GM18502 (cell line): ENCODE data around the gene R3HCC1L.

Experiments used
- ATAC-seq: cut with Tn5 transposase; IDR thresholded peaks from one replicate; pipeline ENCODE4 v1.9.1; 2021; ENCODE audit warnings: mild to moderate bottlenecking; ENCODE audit not compliant: unreplicated experiment, poor library complexity

R3HCC1L gene

DNA sequence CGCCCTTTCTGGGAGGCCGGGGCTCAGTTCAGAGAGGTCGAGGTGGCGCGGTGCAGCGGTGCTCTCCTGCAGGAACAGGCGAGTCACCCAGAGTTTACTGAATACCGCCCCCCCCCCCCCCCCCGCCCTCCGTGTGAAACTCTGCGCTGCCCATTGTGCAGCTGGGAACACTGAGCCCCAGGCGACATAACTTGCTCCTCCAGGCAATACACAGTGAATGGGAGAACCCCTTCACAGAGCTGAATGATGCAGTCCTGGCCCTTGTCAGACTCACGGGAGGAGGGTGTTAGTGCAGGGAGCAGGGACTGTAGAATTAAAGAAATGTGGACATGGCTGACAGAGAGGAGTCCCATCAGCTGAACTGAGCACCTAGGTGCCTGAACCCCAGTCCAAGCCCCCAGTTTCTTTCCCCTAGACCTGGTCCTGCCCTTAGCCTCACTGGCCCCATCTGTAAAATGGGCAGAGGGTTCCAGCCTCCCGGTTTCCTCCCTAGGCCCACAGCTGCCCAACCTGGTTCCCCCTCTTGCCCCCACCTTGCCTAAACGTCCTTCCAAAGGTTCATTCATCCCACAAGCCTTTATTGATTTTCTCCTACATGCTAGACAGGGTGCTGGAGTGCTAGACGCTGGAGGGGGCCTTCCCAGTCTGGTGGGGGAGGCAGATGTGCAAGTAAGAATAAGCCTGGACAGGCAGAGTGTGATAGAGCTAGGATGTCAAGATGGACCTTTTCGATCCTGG, 134.4 kb downstream of the R3HCC1L start:
- no peak for ATAC-seq

DNA sequence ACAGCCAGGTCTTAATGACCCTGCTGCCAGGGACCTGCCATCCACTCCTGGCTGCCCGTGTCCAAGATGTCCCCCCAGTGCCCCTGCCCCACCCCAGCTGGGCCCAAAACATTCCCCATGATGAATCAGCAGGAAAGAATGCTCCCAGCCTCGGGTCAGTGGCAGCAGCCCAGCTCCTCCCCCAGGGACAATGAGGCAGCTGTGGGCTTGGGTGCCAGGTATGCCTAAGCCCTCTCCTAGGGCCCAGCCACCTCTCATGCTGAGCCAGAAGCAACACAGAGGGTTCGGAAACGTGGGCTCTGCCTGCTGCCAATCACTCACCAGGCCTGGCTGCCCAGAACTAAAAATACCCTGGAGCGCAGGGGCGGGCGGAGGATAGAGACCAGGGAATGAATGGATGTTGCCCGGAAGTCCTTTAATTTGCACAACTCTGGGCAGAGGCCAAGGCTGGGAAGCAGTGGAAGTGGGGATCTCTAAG, 135.0 kb downstream of the R3HCC1L start:
- no peak for ATAC-seq

GRCh38 chr10:98270073-98270740, 135.8 kb downstream of the R3HCC1L start:
- ATAC-seq = no peak

DNA sequence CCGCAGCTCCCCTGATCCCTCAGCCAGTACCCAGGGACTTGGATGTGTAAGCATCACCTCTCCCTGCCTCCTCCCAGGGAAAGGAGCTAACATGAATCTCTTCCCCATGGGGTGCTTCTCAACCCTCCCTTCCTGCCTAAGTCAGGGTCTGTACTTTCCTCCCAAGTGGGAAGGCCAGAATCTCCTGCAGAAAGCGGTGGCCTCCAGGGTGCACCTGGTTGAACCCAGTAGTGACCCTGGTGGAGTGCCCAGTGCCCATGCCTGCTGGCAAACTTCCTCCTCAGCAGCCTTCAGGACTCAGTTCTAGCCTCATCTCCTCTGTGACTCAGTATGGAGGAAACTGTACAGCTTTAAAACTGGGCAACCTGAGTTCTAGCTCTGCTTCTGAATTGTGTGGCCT, 136.3 kb downstream of the R3HCC1L start:
- no peak for ATAC-seq

GRCh38 chr10:98272245-98272644, 137.8 kb downstream of the R3HCC1L start:
- no peak for ATAC-seq

GRCh38 chr10:98272656-98273055, 138.2 kb downstream of the R3HCC1L start:
- ATAC-seq = no peak

DNA sequence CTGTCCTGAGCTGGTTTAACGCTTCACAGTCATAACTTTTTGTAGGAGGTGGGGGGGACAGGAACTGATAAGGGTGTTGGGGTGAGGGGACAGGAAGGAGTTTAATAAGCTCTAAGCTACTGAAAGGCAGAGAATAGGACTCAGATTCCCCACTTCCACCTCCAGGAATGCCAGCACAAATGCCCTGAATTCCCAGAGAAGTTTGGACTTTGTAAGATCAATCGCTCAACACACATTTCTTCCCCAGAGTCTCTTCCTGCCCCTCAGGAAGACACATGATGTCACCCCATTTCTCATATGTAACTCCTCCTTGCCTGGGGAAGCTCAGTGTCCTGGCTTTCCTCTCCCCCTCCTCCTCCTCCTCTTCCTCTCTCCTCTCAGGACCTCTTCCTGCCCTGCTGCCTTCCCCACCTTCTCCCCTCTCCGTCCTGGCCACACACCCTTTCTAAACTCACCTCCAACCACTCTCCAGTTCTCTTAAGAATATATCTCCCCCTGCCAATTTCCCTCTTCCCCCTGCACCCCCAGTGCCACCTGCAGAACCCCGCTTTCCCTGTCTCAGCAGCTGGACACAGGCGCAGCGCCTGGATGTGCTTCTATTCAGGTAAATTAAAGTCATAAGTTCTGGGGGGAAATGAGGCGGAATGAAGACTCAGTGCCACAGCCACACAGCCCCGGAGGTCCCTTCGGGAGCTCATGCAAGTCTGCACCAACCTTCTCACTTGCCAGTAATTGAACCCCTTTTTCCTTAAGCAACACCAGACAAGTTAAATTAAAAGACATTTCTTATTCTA, 138.8 kb downstream of the R3HCC1L start:
- ATAC-seq = no peak

DNA sequence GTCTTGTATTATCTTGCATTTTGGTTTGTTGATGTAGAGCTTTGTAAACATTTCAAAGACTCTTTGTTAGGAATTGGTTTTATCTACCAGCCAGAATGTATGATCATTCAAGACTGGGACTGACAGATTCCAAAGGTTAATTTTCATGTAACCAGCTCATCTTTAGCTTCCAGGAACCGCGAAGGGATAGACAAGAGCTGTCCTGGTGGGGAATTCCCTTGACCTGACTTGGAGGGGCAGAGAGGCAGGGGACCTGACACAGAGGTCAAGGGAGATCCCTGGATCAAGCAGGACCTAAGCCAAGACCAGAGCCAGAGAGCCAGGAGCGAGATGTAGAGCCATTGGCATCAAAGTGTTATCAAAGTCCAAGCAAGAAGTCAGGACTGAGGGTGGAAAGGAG, 140.1 kb downstream of the R3HCC1L start:
- ATAC-seq = no peak

- ATAC-seq = no peak
These were observed 141.9 kb downstream of the R3HCC1L start for GRCh38 chr10:98276311-98276710.

- ATAC-seq = no peak
These were observed 151.0 kb downstream of the R3HCC1L start for GRCh38 chr10:98285416-98285815.

DNA sequence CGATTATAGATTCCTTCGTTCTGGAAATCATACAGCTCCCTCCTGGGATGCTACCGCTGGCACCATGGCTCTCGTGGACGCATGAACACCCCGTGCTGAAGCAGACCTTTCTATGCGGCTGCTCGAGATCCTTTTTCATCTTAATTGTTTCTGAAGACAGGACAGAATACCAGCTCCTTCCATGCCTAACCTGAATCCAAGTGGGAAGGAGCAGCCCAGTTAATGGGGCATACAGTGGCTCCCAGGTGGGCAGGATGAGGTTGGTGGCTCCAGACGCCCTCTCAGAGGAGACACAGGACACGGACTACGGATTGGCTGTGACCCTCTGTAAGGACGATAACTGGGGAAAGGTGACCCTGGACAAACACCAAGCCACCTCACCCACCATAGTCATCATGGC, 152.0 kb downstream of the R3HCC1L start:
- no peak for ATAC-seq

GRCh38 chr10:98287321-98287720, 152.9 kb downstream of the R3HCC1L start:
- no peak for ATAC-seq

GRCh38 chr10:98289802-98290209, 155.3 kb downstream of the R3HCC1L start:
- no peak for ATAC-seq

DNA sequence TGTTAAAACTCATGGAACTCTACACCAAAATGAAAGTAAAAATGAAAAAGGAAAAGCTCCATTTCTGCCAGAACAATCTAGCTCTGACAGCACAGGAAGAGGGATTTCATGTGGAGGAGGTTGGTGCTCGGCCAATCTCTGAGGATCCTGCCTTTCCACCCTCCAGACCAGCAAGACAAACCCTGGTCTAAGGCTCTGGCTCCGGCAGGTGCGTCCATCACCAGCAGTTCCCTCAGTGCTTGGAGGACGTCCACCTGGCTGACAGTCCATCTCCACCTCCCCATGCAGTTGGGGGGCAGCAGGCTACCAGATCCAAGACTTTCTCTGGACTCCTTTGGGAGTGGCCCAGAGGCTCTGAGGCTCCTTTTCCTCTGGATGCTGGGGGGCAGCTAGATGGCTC, 158.5 kb downstream of the R3HCC1L start:
- ATAC-seq = no peak

GRCh38 chr10:98293550-98294269, 159.3 kb downstream of the R3HCC1L start:
- ATAC-seq = no peak

DNA sequence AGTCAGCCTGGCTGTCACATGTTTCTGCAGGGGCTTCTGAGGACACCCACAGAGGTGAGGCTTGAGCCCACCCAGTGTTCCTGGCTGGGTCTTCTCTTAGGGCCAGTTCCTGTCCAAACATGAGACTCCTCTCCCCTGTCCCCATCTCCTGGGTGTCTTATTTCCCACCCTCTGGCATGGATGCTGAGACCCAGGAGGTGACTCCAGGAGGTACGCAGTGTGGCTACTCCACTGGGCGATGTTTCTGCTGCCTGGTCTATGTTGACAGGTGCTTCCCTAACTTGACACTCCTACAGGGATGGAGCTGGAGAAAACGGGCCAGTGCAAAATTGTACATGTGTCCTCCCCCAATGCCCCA, 159.8 kb downstream of the R3HCC1L start:
- no peak for ATAC-seq
